Measurements from ENCODE around the gene AUTS2.

The AUTS2 gene

GRCh38 chr7:69600710-69601519 is 2.6 kb downstream of the AUTS2 start:
- no peak for DNase-seq

DNA sequence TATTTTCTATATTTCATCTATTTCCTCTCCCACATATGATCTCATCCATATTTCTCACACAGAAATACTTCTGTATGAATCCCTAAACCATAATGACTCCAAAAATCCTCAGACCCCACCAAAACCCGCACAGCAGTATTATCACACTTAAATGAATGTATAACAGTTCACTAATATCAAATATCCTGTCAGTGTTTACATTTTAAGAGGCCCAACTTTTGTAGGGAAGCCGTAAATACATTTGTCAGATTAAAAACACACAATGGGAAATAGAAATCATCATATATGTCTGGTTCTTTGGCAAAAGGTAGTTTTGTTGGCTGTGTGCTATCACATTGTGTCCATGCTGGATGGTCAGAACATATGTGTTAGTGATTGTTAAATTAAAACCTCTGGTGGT is 4.2 kb downstream of the AUTS2 start:
- no peak for DNase-seq

- no peak for DNase-seq
Measured at GRCh38 chr7:69603351-69603750, 5.1 kb downstream of the AUTS2 start.

DNA sequence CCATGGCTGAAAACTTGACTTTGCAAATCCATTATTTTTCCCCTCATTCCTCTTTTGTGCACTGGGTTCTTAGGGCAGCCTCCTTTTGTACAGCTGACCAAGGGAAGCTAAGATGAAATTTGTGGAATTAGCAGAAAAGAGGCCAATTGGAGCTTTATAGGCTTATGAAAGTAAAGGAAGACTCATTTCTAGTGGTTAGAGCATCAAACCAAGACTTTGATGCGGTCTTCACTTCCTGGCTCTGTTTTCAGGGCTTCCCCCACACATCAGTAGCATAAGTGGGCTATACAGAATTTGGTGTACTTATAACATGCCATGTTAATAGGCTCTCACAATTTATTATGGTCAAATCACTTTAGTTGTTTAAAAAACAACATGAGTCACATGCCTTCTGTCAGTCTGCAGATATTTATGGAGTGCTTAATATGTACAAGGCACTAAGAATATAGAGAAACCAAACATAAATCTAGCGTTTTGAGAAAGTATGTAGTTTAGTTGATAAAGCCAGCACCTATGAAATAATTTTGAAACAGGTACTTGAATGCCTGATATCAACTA is 5.7 kb downstream of the AUTS2 start:
- DNase-seq = no peak

DNA sequence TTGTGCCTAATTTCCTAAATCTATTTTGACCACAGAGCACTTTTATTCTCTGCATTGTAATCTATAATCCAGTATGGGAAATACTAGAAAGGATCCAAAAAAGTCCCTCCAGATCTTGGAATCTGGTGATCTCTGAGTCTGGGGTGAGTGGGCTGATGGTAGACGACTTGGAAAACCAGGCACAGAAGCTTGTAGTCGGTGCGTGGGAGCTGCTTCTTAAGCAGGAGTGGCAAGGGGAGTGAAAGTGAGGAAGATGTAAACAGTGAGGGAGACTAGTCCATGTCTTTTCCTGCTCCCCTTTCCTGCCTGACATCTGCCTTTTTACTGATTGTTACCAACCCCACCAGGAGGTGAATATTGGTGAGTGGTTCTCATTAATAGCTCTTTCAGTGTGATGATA is 6.8 kb downstream of the AUTS2 start:
- DNase-seq = no peak

- no peak for DNase-seq
Measured at GRCh38 chr7:69605546-69605945, 7.3 kb downstream of the AUTS2 start.

GRCh38 chr7:69608049-69608448 is 9.8 kb downstream of the AUTS2 start:
- DNase-seq = no peak

- DNase-seq = no peak
Measured at GRCh38 chr7:69608878-69609277, 10.6 kb downstream of the AUTS2 start.

DNA sequence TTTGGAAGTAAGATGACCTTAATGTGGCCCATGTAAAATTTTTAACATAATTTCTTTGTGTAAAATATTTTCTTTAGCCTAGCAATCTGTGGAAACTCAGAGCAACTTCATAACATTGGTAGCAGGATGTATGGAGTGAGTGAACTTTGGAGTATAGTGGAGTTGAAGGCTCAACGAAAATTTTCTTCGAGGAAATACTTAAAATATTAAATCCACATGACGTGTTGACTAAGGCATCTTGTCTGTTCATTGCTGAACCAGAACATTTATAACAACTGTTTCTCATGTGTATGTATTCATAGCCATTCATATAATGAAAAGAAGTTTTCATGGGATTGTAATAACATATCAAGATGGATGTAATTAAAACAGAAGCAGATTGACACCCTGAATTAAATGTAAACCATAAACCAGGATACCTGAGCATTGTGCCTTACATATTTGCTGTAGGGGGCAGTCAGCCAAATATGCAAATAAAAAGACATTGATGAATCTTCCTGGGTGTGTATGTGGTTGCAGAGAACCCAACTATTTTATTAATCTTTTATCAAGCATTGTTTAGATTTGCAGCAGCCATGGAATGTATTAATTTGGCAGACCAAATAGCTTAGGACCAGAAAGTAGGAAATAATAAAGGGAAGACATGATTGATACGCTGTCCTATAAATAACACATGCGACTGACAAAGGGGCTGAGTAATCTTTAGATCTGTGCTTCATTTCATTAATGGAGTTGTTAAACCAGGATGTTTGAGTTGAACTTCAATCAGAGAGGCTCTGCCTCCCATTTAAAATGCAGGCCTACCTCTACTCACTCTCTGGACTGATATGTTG is 11.5 kb downstream of the AUTS2 start:
- no peak for DNase-seq

- no peak for DNase-seq
Measured at GRCh38 chr7:69610374-69611084, 12.3 kb downstream of the AUTS2 start.

GRCh38 chr7:69612981-69613380 is 14.7 kb downstream of the AUTS2 start:
- DNase-seq = no peak

DNA sequence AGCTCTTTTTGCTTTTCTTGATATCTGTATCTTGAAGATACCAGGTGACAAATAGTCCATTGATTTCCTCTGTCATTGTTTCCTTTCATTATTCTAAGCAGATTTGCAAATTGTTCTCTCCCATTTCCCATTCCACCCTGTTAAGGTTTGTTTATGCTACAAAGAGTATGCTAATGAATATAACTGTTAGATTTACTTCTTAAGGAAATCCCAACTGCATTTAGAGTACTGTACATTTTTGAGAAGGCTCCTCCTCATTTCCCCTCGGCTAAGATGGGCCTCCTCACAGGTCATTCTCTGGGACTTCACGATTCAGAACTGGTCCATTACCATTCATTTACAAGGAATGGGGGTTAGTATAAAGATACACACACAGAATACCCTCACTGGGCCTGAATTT is 15.6 kb downstream of the AUTS2 start:
- DNase-seq = no peak

GRCh38 chr7:69615685-69616084 is 17.4 kb downstream of the AUTS2 start:
- no peak for DNase-seq

GRCh38 chr7:69617364-69617763 is 19.1 kb downstream of the AUTS2 start:
- no peak for DNase-seq

GRCh38 chr7:69619054-69619453 is 20.8 kb downstream of the AUTS2 start:
- no peak for DNase-seq

- no peak for DNase-seq
Measured at GRCh38 chr7:69619635-69620034, 21.4 kb downstream of the AUTS2 start.

- DNase-seq = no peak
Measured at GRCh38 chr7:69620063-69620462, 21.8 kb downstream of the AUTS2 start.

DNA sequence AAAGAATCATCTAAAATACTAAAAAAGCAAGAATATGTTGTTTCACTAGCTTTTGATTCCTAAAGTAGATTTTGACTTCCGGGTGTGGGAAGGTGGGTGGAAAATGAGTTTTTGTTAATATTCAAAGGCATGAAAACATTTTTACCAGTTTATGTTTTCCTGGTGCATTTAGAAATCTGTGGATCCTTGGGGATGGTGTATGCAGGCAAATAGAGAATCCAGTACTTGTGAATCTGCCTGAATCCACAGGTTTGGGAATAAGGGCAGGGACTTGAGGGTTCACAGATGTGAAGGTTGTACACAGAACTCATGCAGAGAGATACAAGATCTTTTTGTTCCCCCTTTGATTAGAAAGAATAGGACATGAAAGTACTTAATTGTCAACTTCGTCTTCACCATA is 22.4 kb downstream of the AUTS2 start:
- no peak for DNase-seq

DNA sequence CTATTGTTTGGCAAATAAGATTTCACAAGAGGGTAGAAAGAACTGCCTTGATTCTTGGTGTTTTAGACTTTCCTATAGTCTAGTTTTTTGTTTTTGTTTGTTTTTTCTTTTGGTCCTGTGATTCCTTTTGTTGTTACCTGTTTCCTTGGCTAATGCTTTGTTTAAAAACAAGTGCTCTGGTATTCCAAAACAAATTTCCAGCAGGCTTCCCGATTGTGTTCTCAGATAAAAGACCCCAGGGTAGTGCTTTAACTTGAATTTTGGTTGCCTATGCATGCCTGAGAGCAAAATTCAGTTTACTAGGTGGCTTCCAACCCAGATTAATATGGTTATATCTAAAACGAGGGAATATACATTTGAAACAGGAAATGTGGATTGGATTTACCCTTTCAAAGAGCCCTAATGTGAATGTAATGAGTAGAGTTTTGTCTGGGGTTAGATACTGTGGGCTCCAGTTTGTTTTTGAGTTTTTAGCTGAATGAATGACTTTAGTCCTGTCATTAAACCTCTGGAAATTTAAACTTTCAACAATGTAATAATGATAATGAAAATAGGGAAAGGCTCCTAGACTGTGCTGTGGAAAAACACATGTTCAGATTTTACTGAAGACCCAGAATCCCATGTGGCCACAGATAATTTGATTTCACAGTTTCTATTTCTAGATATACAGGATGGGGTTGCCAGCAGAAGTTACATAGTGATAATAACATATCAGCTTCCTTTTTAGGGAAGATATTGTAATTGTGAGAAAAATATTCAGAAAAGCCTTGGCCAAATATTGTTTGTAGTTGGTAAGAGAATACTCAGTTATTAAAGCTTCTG is 23.9 kb downstream of the AUTS2 start:
- no peak for DNase-seq

DNA sequence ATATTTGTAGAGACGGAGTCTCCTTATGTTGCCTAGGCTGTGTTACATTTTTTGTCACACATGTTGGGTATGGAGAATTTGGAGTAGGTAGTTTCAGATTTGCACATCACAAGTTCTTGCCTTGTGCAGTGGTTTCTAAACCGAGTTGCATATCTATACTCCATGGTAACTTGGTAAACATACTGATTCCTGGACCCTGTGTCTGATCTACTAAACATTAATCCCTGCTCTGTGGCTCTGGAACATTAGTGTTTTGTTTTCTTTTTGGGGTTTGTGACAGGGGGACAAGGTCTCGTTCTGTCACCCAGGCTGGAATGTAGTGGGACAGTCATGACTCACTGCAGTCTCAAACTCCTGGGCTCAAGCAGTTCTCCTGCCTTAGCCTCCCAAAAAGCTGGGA is 24.7 kb downstream of the AUTS2 start:
- DNase-seq = no peak

- no peak for DNase-seq
Measured at GRCh38 chr7:69624435-69625230, 26.4 kb downstream of the AUTS2 start.

DNA sequence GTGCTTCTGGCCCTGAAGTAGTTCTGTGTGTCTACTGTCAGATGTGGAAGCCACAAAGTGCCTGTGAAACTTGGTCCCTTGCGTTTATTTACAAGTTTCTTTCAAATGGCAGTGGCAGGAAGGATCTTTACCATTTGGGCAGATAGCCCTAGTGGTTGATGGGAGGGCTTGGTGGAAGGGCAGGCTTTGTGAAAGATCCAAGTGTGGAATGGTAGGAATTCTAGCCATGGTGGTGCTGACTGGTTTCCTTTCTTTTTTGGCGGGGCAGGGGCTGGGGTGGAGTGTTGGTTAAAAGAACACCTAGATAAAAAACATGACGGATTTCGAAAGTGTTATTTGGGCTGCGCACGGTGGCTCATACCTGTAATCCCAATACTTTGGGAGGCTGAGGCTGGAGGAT is 27.0 kb downstream of the AUTS2 start:
- DNase-seq = no peak

Measured in NCI-H2029 (cell line).